Liver (tissue), 9 donors: Measurements from ENCODE around the gene USP15. TPM values are rescaled to one million over a fixed set of nuclear protein-coding genes. Genes with fewer than 3 reads are reported as not detected.

Source experiments
- DNase-seq: peaks from one replicate; pipeline ENCODE4 v3.0.0-alpha.2; 2017; ENCODE audit warnings: low spot score
- H3K27ac ChIP-seq, 2 donors: one replicate each; pipeline ENCODE4 v1.7.0; 2013; ENCODE audit warnings: inconsistent platforms in 2 of 2, low read length in 2 of 2, control low read depth in 1 of 2, low read depth in 1 of 2, mild to moderate bottlenecking in 1 of 2
- H3K27me3 ChIP-seq, 4 donors: one replicate each; pipeline versions ENCODE4 v1.6.1 to v1.7.0; 2013; ENCODE audit warnings: low read length in 3 of 4, inconsistent platforms in 1 of 4, mild to moderate bottlenecking in 1 of 4, moderate library complexity in 1 of 4; ENCODE audit not compliant: control insufficient read depth in 4 of 4, insufficient read depth in 4 of 4
- H3K36me3 ChIP-seq, 4 donors: one replicate each; pipeline versions ENCODE4 v1.6.1 to v1.7.0; 2013; ENCODE audit warnings: low read length in 3 of 4, mild to moderate bottlenecking in 3 of 4, low read depth in 1 of 4, moderate library complexity in 1 of 4; ENCODE audit not compliant: control insufficient read depth in 4 of 4, insufficient read depth in 3 of 4
- H3K4me1 ChIP-seq, 4 donors: one replicate each; pipeline versions ENCODE4 v1.6.1 to v1.7.0; 2013; ENCODE audit warnings: low read length in 3 of 4, mild to moderate bottlenecking in 3 of 4, moderate library complexity in 1 of 4; ENCODE audit not compliant: control insufficient read depth in 4 of 4, insufficient read depth in 4 of 4
- H3K4me3 ChIP-seq, 3 donors: one replicate each; pipeline versions ENCODE4 v1.6.1 to v1.7.0; 2013; ENCODE audit warnings: low read length in 3 of 3, control low read depth in 1 of 3, low read depth in 1 of 3, mild to moderate bottlenecking in 1 of 3
- H3K9ac ChIP-seq, 2 donors: one replicate each; pipeline ENCODE4 v1.7.0; 2013; ENCODE audit warnings: low read length in 2 of 2, mild to moderate bottlenecking in 2 of 2, moderate library complexity in 2 of 2, control low read depth in 1 of 2, low read depth in 1 of 2
- H3K9me3 ChIP-seq, 4 donors: one replicate each; pipeline versions ENCODE4 v1.6.1 to v1.7.0; 2013; ENCODE audit warnings: low read length in 3 of 4; ENCODE audit not compliant: control insufficient read depth in 4 of 4
- EGR1 ChIP-seq, 2 donors: IDR thresholded peaks; 2 replicates each; pipeline ENCODE4 v1.6.1; 2016 to 2018; ENCODE audit warnings: antibody characterized with exemption in 2 of 2, low read depth in 2 of 2
- FOXA1 ChIP-seq: IDR thresholded peaks from 2 replicates; pipeline ENCODE4 v1.6.1; 2016; ENCODE audit warnings: antibody characterized with exemption
- FOXA2 ChIP-seq: IDR thresholded peaks from 2 replicates; pipeline ENCODE4 v1.6.1; 2016; ENCODE audit warnings: antibody characterized with exemption
- GABPA ChIP-seq, 2 donors: IDR thresholded peaks in 1 of 2; conservative IDR thresholded peaks in 1 of 2; 2 replicates each; pipeline ENCODE4 v1.6.1; 2016; ENCODE audit warnings: antibody characterized with exemption in 2 of 2, mild to moderate bottlenecking in 1 of 2, moderate library complexity in 1 of 2
- HNF4A ChIP-seq, 2 donors: conservative IDR thresholded peaks; 2 replicates each; pipeline ENCODE4 v1.6.1; 2016; ENCODE audit warnings: antibody characterized with exemption in 2 of 2, mild to moderate bottlenecking in 2 of 2
- HNF4G ChIP-seq: IDR thresholded peaks from 2 replicates; pipeline ENCODE4 v1.6.1; 2016; ENCODE audit warnings: antibody characterized with exemption
- JUND ChIP-seq, 2 donors: IDR thresholded peaks; 2 replicates each; pipeline ENCODE4 v1.6.1; 2016; ENCODE audit warnings: antibody characterized with exemption in 2 of 2
- NR2F2 ChIP-seq: IDR thresholded peaks from 2 replicates; pipeline ENCODE4 v1.6.1; 2016; ENCODE audit warnings: antibody characterized with exemption
- RAD21 ChIP-seq, 2 donors: IDR thresholded peaks; 2 replicates each; pipeline ENCODE4 v1.6.1; 2016; ENCODE audit warnings: antibody characterized with exemption in 2 of 2, mild to moderate bottlenecking in 2 of 2
- SP1 ChIP-seq: IDR thresholded peaks from 2 replicates; pipeline ENCODE4 v1.6.1; 2018; ENCODE audit warnings: antibody characterized with exemption, mild to moderate bottlenecking
- TAF1 ChIP-seq: conservative IDR thresholded peaks from 2 replicates; pipeline ENCODE4 v1.6.1; 2016; ENCODE audit warnings: antibody characterized with exemption, mild to moderate bottlenecking
- WGBS: extraction: QIAGEN DNeasy Blood & Tissue Kit; methylation state at CpG from one replicate; pipeline ENCODE4 v1.1.7; 2013; 5-methylcytosine and 5-hydroxymethylcytosine counted together
- polyA plus RNA-seq, 2 donors: library from polyadenylated mRNA; stranded (reverse) in 1 of 2; unstranded in 1 of 2; fragments of 200-250 nt in 1 of 2; fragments of >200 nt in 1 of 2; fragmentation: Nextera tagmentation in 1 of 2; extraction: Ambion mirVana in 1 of 2; gene quantifications; one replicate each; pipeline versions ENCODE4 v1.2.1 to v1.2.3, GENCODE V29; 2013 to 2015
- total RNA-seq, 2 donors: library from RNA; depleted of rRNA; stranded (reverse); fragments of >200 nt; gene quantifications; one replicate each; pipeline ENCODE4 v1.2.3, GENCODE V29; 2014
- TF ChIP-seq, protein P1 (sequence below): IDR thresholded peaks from 2 replicates; pipeline ENCODE4 v1.6.1; 2016; ENCODE audit warnings: antibody characterized with exemption
- TF ChIP-seq, protein P2 (sequence below): IDR thresholded peaks from 2 replicates; pipeline ENCODE4 v1.6.1; 2016; ENCODE audit warnings: antibody characterized with exemption, mild to moderate bottlenecking
- TF ChIP-seq, protein P3 (sequence below): fragments of 150-350 bp; IDR thresholded peaks from 2 replicates; pipeline ENCODE4 v1.5.1; 2017; ENCODE audit warnings: improper control_type of control experiment, low read depth, low read length; ENCODE audit not compliant: missing input control
- TF ChIP-seq, protein P4 (sequence below): IDR thresholded peaks from 2 replicates; pipeline ENCODE4 v1.6.1; 2016; ENCODE audit warnings: antibody characterized with exemption
- TF ChIP-seq, protein P5 (sequence below): IDR thresholded peaks from 2 replicates; pipeline ENCODE4 v1.6.1; 2016; ENCODE audit warnings: antibody characterized with exemption
- donor health status: healthy.
- donor health status: healthy.
- donor health status: healthy.
- donor health status: healthy.
- donor health status: healthy.

Gene USP15
- total and polyA plus RNA-seq, 4 donors: 16.6 to 188 (median 56.5) TPM

DNA sequence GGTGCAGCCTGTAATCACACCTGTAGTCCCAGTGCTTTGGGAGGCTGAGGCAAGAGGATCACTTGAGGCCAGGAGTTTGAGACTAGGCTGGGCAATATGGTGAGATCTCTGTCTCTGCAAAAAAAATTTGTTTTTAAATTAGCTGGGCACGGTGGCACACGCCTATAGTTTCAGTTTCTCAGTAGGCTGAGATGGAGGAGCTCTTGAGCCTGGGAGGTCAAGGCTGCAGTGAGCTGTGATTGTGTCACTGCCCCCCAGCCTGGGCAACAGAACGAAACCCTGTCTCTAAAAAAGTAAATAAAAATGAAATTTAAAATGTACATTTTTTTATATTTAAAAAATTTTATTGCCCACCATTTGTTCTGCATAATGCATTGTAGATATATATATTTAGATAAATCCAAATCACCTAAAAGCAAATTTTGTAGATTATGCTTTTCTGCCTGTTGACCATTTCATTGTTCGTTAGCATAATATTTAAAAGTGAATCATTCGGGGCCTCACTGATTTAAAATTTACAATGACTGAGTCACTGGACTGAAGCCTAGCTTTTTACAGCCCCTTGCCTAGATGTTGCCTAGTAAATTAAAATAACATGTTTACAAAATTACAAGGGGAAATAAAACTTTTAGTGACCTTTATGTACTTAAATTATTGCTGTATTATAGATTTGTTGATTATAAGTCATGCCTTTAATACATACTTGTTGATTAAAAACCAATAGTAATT is 87.9 kb downstream of the USP15 start:
- 91% methylated on average over 5 of the region's 5 CpGs for WGBS
- Histone ChIP-seq H3K9me3 (peaks cover 0 to 1% (median 0%) of the 10 kb centered on the region in 4 donors), H3K27me3 (no peaks in the 10 kb centered on the region), H3K36me3 (peaks cover 0 to 12% (median 4%) of the 10 kb centered on the region in 4 donors), H3K27ac (no peak overlapping the region), H3K4me1 (peaks cover 0 to 2% (median 0%) of the 10 kb centered on the region in 4 donors), H3K4me3 (no peak overlapping the region), H3K9ac (no peak overlapping the region)
- TF ChIP-seq, protein P1, sequence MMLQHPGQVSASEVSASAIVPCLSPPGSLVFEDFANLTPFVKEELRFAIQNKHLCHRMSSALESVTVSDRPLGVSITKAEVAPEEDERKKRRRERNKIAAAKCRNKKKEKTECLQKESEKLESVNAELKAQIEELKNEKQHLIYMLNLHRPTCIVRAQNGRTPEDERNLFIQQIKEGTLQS: no peak
- TF ChIP-seq SP1 (no peak), HNF4A (conservative IDR thresholded peaks at IDR 0.05) (no peak)
- TF ChIP-seq, protein P2, sequence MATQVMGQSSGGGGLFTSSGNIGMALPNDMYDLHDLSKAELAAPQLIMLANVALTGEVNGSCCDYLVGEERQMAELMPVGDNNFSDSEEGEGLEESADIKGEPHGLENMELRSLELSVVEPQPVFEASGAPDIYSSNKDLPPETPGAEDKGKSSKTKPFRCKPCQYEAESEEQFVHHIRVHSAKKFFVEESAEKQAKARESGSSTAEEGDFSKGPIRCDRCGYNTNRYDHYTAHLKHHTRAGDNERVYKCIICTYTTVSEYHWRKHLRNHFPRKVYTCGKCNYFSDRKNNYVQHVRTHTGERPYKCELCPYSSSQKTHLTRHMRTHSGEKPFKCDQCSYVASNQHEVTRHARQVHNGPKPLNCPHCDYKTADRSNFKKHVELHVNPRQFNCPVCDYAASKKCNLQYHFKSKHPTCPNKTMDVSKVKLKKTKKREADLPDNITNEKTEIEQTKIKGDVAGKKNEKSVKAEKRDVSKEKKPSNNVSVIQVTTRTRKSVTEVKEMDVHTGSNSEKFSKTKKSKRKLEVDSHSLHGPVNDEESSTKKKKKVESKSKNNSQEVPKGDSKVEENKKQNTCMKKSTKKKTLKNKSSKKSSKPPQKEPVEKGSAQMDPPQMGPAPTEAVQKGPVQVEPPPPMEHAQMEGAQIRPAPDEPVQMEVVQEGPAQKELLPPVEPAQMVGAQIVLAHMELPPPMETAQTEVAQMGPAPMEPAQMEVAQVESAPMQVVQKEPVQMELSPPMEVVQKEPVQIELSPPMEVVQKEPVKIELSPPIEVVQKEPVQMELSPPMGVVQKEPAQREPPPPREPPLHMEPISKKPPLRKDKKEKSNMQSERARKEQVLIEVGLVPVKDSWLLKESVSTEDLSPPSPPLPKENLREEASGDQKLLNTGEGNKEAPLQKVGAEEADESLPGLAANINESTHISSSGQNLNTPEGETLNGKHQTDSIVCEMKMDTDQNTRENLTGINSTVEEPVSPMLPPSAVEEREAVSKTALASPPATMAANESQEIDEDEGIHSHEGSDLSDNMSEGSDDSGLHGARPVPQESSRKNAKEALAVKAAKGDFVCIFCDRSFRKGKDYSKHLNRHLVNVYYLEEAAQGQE: no peak
- DNase-seq: no peak

DNA sequence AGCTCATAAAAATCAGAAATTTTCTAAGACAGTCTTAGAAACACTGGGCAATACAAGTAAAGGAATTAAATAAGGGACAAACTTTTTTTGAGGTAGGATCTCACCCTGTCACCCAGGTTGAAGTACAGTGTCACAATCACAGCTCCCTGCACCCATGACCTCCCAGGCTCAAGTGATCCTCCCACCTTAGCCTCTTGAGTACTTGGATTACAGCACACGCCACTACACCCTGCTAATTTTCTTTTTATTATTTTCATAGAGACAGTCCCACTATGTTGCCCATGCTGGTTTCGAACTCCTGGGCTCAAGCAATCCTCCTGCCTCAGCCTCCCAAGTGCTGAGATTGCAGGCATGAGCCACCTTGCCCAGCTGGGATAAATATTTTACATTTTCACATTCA is 90.3 kb downstream of the USP15 start:
- 100% methylated on average over 2 of the region's 2 CpGs for WGBS
- DNase-seq: no peak
- H3K27ac ChIP-seq: no peak overlapping the region
- peaks cover 0 to 9% (median 4%) of the 10 kb centered on the region in 4 donors for H3K36me3 ChIP-seq
- no peaks in the 10 kb centered on the region for H3K4me1 ChIP-seq
- H3K9ac ChIP-seq: no peak overlapping the region
- no peaks in the 10 kb centered on the region for H3K9me3 ChIP-seq
- no peak overlapping the region for H3K4me3 ChIP-seq
- H3K27me3 ChIP-seq: no peaks in the 10 kb centered on the region
- TF ChIP-seq, protein P3, sequence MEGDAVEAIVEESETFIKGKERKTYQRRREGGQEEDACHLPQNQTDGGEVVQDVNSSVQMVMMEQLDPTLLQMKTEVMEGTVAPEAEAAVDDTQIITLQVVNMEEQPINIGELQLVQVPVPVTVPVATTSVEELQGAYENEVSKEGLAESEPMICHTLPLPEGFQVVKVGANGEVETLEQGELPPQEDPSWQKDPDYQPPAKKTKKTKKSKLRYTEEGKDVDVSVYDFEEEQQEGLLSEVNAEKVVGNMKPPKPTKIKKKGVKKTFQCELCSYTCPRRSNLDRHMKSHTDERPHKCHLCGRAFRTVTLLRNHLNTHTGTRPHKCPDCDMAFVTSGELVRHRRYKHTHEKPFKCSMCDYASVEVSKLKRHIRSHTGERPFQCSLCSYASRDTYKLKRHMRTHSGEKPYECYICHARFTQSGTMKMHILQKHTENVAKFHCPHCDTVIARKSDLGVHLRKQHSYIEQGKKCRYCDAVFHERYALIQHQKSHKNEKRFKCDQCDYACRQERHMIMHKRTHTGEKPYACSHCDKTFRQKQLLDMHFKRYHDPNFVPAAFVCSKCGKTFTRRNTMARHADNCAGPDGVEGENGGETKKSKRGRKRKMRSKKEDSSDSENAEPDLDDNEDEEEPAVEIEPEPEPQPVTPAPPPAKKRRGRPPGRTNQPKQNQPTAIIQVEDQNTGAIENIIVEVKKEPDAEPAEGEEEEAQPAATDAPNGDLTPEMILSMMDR: no peak
- TF ChIP-seq TAF1 (no peak), HNF4A (conservative IDR thresholded peaks at IDR 0.05) (no peak), GABPA (IDR thresholded peaks at IDR 0.05 in 1 of 2, conservative IDR thresholded peaks at IDR 0.05 in 1 of 2) (no peak), EGR1 (IDR thresholded peaks at IDR 0.05; ENCODE audit: low read depth in 2 of 2) (no peak), JUND (IDR thresholded peaks at IDR 0.05) (no peak), RAD21 (IDR thresholded peaks at IDR 0.05) (no peak), SP1 (no peak), NR2F2 (no peak), FOXA1 (no peak), HNF4G (no peak), FOXA2 (no peak)
- TF ChIP-seq, protein P4, sequence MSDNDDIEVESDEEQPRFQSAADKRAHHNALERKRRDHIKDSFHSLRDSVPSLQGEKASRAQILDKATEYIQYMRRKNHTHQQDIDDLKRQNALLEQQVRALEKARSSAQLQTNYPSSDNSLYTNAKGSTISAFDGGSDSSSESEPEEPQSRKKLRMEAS: no peak
- TF ChIP-seq, protein P5, sequence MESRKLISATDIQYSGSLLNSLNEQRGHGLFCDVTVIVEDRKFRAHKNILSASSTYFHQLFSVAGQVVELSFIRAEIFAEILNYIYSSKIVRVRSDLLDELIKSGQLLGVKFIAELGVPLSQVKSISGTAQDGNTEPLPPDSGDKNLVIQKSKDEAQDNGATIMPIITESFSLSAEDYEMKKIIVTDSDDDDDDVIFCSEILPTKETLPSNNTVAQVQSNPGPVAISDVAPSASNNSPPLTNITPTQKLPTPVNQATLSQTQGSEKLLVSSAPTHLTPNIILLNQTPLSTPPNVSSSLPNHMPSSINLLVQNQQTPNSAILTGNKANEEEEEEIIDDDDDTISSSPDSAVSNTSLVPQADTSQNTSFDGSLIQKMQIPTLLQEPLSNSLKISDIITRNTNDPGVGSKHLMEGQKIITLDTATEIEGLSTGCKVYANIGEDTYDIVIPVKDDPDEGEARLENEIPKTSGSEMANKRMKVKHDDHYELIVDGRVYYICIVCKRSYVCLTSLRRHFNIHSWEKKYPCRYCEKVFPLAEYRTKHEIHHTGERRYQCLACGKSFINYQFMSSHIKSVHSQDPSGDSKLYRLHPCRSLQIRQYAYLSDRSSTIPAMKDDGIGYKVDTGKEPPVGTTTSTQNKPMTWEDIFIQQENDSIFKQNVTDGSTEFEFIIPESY: no peak
